ENCODE data around the gene SLC30A1. TPM values are rescaled to one million over a fixed set of nuclear protein-coding genes. Genes with fewer than 3 reads are reported as not detected.
A peak's percentile ranks its signal among the peaks of the same experiment; 100 is the strongest.

Gene SLC30A1
- total and polyA plus RNA-seq, 12 donors = 4.6 to 82.6 (median 37.5) TPM

- no peaks in the 10 kb centered on the region for H3K36me3 ChIP-seq (replicated peaks in 1 of 2)
- H3K9me3 ChIP-seq (replicated peaks in 1 of 3) = no peaks in the 10 kb centered on the region
- peak overlapping the region in 4 of 5 donors; percentile 67 to 94 (median 84) for H3K27ac ChIP-seq
- no peaks in the 10 kb centered on the region for H3K27me3 ChIP-seq
- no peak overlapping the region for H3K4me3 ChIP-seq
- intact Hi-C loops (cut with DNase I) = no loop called here
- TF ChIP-seq CTCF (IDR thresholded peaks at IDR 0.05) (no peak), POLR2A (IDR thresholded peaks at IDR 0.05) (no peak)
- WGBS, 4 donors = 66 to 78% (median 71%) methylated on average over 5 of the region's 5 CpGs
- peaks cover 24 to 45% of the 10 kb centered on the region in 2 donors for H3K4me1 ChIP-seq (replicated peaks in 1 of 2)
- no peak for DNase-seq
Observed at GRCh38 chr1:211613951-211614350, 35.0 kb upstream of the SLC30A1 start.

GRCh38 chr1:211613108-211613947 lies 34.4 kb upstream of the SLC30A1 start:
- WGBS, 4 donors = 45 to 60% (median 55%) methylated on average over 6 to 8 of the region's 8 CpGs
- H3K27ac ChIP-seq = peak overlapping the region; percentile 67 to 94 (median 87)
- no peak for TF ChIP-seq CTCF (IDR thresholded peaks at IDR 0.05)
- no peak for TF ChIP-seq POLR2A (IDR thresholded peaks at IDR 0.05)
- peaks cover 24 to 47% of the 10 kb centered on the region in 2 donors for H3K4me1 ChIP-seq (replicated peaks in 1 of 2)
- intact Hi-C loops (cut with DNase I) = no loop called here
- peak; percentile 78 to 95 (median 92) for DNase-seq
- no peaks in the 10 kb centered on the region for H3K36me3 ChIP-seq (replicated peaks in 1 of 2)
- H3K4me3 ChIP-seq = no peak overlapping the region
- H3K9me3 ChIP-seq (replicated peaks in 1 of 3) = no peaks in the 10 kb centered on the region
- H3K27me3 ChIP-seq = no peaks in the 10 kb centered on the region

GRCh38 chr1:211612786-211613107 lies 33.8 kb upstream of the SLC30A1 start:
- H3K9me3 ChIP-seq (replicated peaks in 1 of 3) = no peaks in the 10 kb centered on the region
- H3K4me1 ChIP-seq (replicated peaks in 1 of 2) = peaks cover 24 to 52% of the 10 kb centered on the region in 2 donors
- intact Hi-C loops (cut with DNase I) = no loop called here
- no peaks in the 10 kb centered on the region for H3K27me3 ChIP-seq
- no peak for DNase-seq
- H3K27ac ChIP-seq = peak overlapping the region; percentile 67 to 94 (median 87)
- no peaks in the 10 kb centered on the region for H3K36me3 ChIP-seq (replicated peaks in 1 of 2)
- 91 to 94% (median 93%) methylated on average over 6 of the region's 6 CpGs; no CpG with 5 or more reads in 1 of the 4 donors for WGBS, 4 donors
- TF ChIP-seq POLR2A (IDR thresholded peaks at IDR 0.05) (no peak), CTCF (IDR thresholded peaks at IDR 0.05) (no peak)
- H3K4me3 ChIP-seq = no peak overlapping the region

- H3K4me3 ChIP-seq = no peak overlapping the region
- H3K4me1 ChIP-seq (replicated peaks in 1 of 2) = peaks cover 27 to 59% of the 10 kb centered on the region in 2 donors
- H3K36me3 ChIP-seq (replicated peaks in 1 of 2) = no peaks in the 10 kb centered on the region
- DNase-seq = peak in 1 of 7 donors; percentile 25
- H3K27me3 ChIP-seq = no peaks in the 10 kb centered on the region
- H3K27ac ChIP-seq = peak overlapping the region; percentile 0 to 91 (median 61)
- TF ChIP-seq POLR2A (IDR thresholded peaks at IDR 0.05) (no peak), CTCF (IDR thresholded peaks at IDR 0.05) (no peak)
- intact Hi-C loops (cut with DNase I) = no loop called here
- WGBS, 4 donors = 76 to 89% (median 81%) methylated on average over 4 of the region's 4 CpGs
- H3K9me3 ChIP-seq (replicated peaks in 1 of 3) = no peaks in the 10 kb centered on the region
Observed at GRCh38 chr1:211611818-211612217, 32.9 kb upstream of the SLC30A1 start.

All from adrenal gland (tissue), 12 donors.